Measurements from ENCODE around the gene POLR2A. TPM values are rescaled to one million over a fixed set of nuclear protein-coding genes. Genes with fewer than 3 reads are reported as not detected.

Gene POLR2A
- polyA plus RNA-seq, 4 donors, result 10.0 to 104 (median 20.8) TPM

DNA sequence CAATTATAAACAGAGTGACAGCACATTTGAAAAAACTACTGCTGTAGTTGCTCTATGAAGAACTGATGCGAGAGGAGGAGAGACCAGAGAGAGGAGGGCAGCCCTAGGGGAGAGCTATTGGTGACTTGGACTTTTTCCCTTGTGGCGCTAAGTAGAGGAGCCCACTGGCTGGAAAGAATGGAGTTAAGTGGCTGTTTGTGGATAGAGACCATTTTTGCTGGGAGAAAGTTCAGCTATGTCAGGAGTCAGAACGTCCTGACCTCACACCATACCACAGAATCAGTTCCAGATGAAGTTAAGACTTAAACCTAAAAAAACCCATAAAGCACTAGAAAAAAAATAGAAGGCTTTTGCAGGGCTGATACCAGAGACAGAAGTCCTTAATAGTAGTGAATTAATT is 2.0 kb downstream of the POLR2A start:
- peaks cover 6 to 56% (median 7%) of the 10 kb centered on the region in 3 donors for H3K4me1 ChIP-seq (ENCODE audit: control insufficient read depth in 3 of 3, insufficient read depth in 2 of 3, low read depth in 1 of 3, low read length in 2 of 3)
- peak in 1 of 2 donors; percentile 31 for DNase-seq
- H3K27me3 ChIP-seq (ENCODE audit: control insufficient read depth in 3 of 3, insufficient read depth in 3 of 3, low read length in 3 of 3), result no peaks in the 10 kb centered on the region
- no peaks in the 10 kb centered on the region for H3K9me3 ChIP-seq (ENCODE audit: control insufficient read depth in 2 of 2, insufficient read depth in 1 of 2, low read depth in 1 of 2, low read length in 1 of 2)
- no peak for FAIRE-seq
- H3K27ac ChIP-seq (ENCODE audit: low read depth in 1 of 3, low read length in 2 of 3), result peak overlapping the region in 2 of 3 donors; percentile 38 to 63
- H3K36me3 ChIP-seq (ENCODE audit: control insufficient read depth in 3 of 3, insufficient read depth in 2 of 3, low read depth in 1 of 3, low read length in 3 of 3), result peaks cover 0 to 22% (median 3%) of the 10 kb centered on the region in 3 donors
- H3K4me3 ChIP-seq (ENCODE audit: low read depth in 1 of 3, low read length in 3 of 3), result peak overlapping the region in 2 of 3 donors; percentile 83 to 94
- WGBS, 3 donors, result 27 to 34% (median 34%) methylated on average over 3 of the region's 3 CpGs

DNA sequence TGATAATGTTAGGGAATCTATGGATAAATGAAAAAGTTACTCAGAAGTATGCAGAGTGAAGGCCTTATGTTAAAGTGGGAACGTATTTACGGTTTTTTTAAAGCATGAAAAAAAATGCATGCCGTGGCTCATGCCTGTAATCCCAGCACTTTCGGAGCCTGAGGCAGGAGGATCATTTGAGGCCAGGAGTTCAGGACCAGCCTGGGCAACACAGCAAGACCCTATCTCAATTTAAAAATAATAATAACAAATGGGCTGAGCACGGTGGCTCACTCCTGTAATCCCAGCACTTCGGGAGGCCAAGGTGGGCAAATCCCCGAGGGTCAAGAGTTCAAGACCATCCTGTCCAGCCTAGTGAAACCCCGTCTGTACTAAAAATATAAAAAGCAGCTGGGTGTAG is 6.0 kb downstream of the POLR2A start:
- no peaks in the 10 kb centered on the region for H3K27me3 ChIP-seq (ENCODE audit: control insufficient read depth in 3 of 3, insufficient read depth in 3 of 3, low read length in 3 of 3)
- DNase-seq (no peak), FAIRE-seq (no peak)
- no peak overlapping the region for H3K4me3 ChIP-seq (ENCODE audit: low read depth in 1 of 3, low read length in 3 of 3)
- H3K4me1 ChIP-seq (ENCODE audit: control insufficient read depth in 3 of 3, insufficient read depth in 2 of 3, low read depth in 1 of 3, low read length in 2 of 3), result peaks cover 10 to 40% (median 16%) of the 10 kb centered on the region in 3 donors
- WGBS, 3 donors, result 70 to 80% (median 76%) methylated on average over 8 of the region's 8 CpGs
- peaks cover 0 to 45% (median 8%) of the 10 kb centered on the region in 3 donors for H3K36me3 ChIP-seq (ENCODE audit: control insufficient read depth in 3 of 3, insufficient read depth in 2 of 3, low read depth in 1 of 3, low read length in 3 of 3)
- H3K27ac ChIP-seq (ENCODE audit: low read depth in 1 of 3, low read length in 2 of 3), result no peak overlapping the region
- H3K9me3 ChIP-seq (ENCODE audit: control insufficient read depth in 2 of 2, insufficient read depth in 1 of 2, low read depth in 1 of 2, low read length in 1 of 2), result no peaks in the 10 kb centered on the region

GRCh38 chr17:7491583-7491982 is 7.4 kb downstream of the POLR2A start:
- no peak overlapping the region for H3K4me3 ChIP-seq (ENCODE audit: low read depth in 1 of 3, low read length in 3 of 3)
- peaks cover 6 to 57% (median 12%) of the 10 kb centered on the region in 3 donors for H3K36me3 ChIP-seq (ENCODE audit: control insufficient read depth in 3 of 3, insufficient read depth in 2 of 3, low read depth in 1 of 3, low read length in 3 of 3)
- no peaks in the 10 kb centered on the region for H3K27me3 ChIP-seq (ENCODE audit: control insufficient read depth in 3 of 3, insufficient read depth in 3 of 3, low read length in 3 of 3)
- H3K4me1 ChIP-seq (ENCODE audit: control insufficient read depth in 3 of 3, insufficient read depth in 2 of 3, low read depth in 1 of 3, low read length in 2 of 3), result peaks cover 10 to 31% (median 16%) of the 10 kb centered on the region in 3 donors
- H3K9me3 ChIP-seq (ENCODE audit: control insufficient read depth in 2 of 2, insufficient read depth in 1 of 2, low read depth in 1 of 2, low read length in 1 of 2), result no peaks in the 10 kb centered on the region
- WGBS, 3 donors, result 83 to 97% (median 89%) methylated on average over 1 of the region's 1 CpG
- DNase-seq, result peak; percentile 79 to 93
- H3K27ac ChIP-seq (ENCODE audit: low read depth in 1 of 3, low read length in 2 of 3), result peak overlapping the region in 2 of 3 donors; percentile 37 to 48
- FAIRE-seq, result no peak

GRCh38 chr17:7493941-7494340 is 9.8 kb downstream of the POLR2A start:
- no peak for FAIRE-seq

DNA sequence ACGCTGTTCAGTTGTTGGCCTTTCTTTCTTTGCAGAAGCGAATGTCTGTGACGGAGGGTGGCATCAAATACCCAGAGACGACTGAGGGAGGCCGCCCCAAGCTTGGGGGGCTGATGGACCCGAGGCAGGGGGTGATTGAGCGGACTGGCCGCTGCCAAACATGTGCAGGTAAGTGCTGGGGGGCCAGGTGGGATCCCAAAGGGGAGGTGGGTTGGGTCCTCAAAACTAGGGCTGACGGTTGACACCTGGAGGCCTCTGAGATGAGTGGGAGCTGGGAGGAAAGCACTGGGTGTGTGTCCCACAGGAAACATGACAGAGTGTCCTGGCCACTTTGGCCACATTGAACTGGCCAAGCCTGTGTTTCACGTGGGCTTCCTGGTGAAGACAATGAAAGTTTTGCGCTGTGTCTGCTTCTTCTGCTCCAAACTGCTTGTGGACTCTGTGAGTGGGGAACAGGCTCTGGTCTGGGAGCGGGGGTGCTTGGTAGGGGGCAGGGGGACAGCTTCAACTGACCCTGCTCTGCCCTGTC is 11.8 kb downstream of the POLR2A start:
- 89 to 95% (median 92%) methylated on average over 12 of the region's 12 CpGs for WGBS, 3 donors
- no peak overlapping the region for H3K4me3 ChIP-seq (ENCODE audit: low read depth in 1 of 3, low read length in 3 of 3)
- peaks cover 16 to 79% (median 21%) of the 10 kb centered on the region in 3 donors for H3K36me3 ChIP-seq (ENCODE audit: control insufficient read depth in 3 of 3, insufficient read depth in 2 of 3, low read depth in 1 of 3, low read length in 3 of 3)
- no peaks in the 10 kb centered on the region for H3K27me3 ChIP-seq (ENCODE audit: control insufficient read depth in 3 of 3, insufficient read depth in 3 of 3, low read length in 3 of 3)
- H3K9me3 ChIP-seq (ENCODE audit: control insufficient read depth in 2 of 2, insufficient read depth in 1 of 2, low read depth in 1 of 2, low read length in 1 of 2), result no peaks in the 10 kb centered on the region
- H3K4me1 ChIP-seq (ENCODE audit: control insufficient read depth in 3 of 3, insufficient read depth in 2 of 3, low read depth in 1 of 3, low read length in 2 of 3), result peaks cover 4 to 9% (median 8%) of the 10 kb centered on the region in 3 donors
- no peak for FAIRE-seq
- DNase-seq, result no peak
- no peak overlapping the region for H3K27ac ChIP-seq (ENCODE audit: low read depth in 1 of 3, low read length in 2 of 3)

More at GRCh38 chr17:7493941-7494340, 9.8 kb downstream of the POLR2A start:
- peaks cover 5 to 19% (median 12%) of the 10 kb centered on the region in 3 donors for H3K4me1 ChIP-seq (ENCODE audit: control insufficient read depth in 3 of 3, insufficient read depth in 2 of 3, low read depth in 1 of 3, low read length in 2 of 3)
- WGBS, 3 donors, result 37 to 76% (median 44%) methylated on average over 3 of the region's 3 CpGs
- peak in 1 of 2 donors; percentile 79 for DNase-seq
- peaks cover 11 to 70% (median 19%) of the 10 kb centered on the region in 3 donors for H3K36me3 ChIP-seq (ENCODE audit: control insufficient read depth in 3 of 3, insufficient read depth in 2 of 3, low read depth in 1 of 3, low read length in 3 of 3)
- H3K27me3 ChIP-seq (ENCODE audit: control insufficient read depth in 3 of 3, insufficient read depth in 3 of 3, low read length in 3 of 3), result no peaks in the 10 kb centered on the region
- no peak overlapping the region for H3K27ac ChIP-seq (ENCODE audit: low read depth in 1 of 3, low read length in 2 of 3)
- no peak overlapping the region for H3K4me3 ChIP-seq (ENCODE audit: low read depth in 1 of 3, low read length in 3 of 3)
- no peaks in the 10 kb centered on the region for H3K9me3 ChIP-seq (ENCODE audit: control insufficient read depth in 2 of 2, insufficient read depth in 1 of 2, low read depth in 1 of 2, low read length in 1 of 2)

- Histone ChIP-seq H3K4me1 (ENCODE audit: control insufficient read depth in 3 of 3, insufficient read depth in 2 of 3, low read depth in 1 of 3, low read length in 2 of 3) (peaks cover 4 to 9% (median 6%) of the 10 kb centered on the region in 3 donors), H3K27me3 (ENCODE audit: control insufficient read depth in 3 of 3, insufficient read depth in 3 of 3, low read length in 3 of 3) (no peaks in the 10 kb centered on the region), H3K4me3 (ENCODE audit: low read depth in 1 of 3, low read length in 3 of 3) (no peak overlapping the region), H3K36me3 (ENCODE audit: control insufficient read depth in 3 of 3, insufficient read depth in 2 of 3, low read depth in 1 of 3, low read length in 3 of 3) (peaks cover 23 to 80% (median 28%) of the 10 kb centered on the region in 3 donors), H3K9me3 (ENCODE audit: control insufficient read depth in 2 of 2, insufficient read depth in 1 of 2, low read depth in 1 of 2, low read length in 1 of 2) (no peaks in the 10 kb centered on the region), H3K27ac (ENCODE audit: low read depth in 1 of 3, low read length in 2 of 3) (no peak overlapping the region)
- FAIRE-seq (no peak), DNase-seq (no peak)
- WGBS, 3 donors, result 89 to 92% (median 91%) methylated on average over 20 of the region's 20 CpGs
Measured at GRCh38 chr17:7496470-7497183, 12.5 kb downstream of the POLR2A start.

DNA sequence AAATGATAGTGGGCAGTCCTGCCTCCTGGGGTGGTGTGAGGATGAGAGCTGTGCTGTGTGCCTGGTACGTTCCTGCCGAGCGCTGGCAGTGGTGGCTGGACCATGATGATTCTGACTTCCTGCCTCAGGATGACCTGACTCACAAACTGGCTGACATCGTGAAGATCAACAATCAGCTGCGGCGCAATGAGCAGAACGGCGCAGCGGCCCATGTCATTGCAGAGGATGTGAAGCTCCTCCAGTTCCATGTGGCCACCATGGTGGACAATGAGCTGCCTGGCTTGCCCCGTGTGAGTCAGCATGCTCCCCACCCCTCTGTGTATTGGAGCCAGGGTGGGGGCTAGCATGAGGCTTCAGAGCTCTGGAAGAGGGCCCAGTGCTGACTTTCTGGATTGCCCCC is 13.1 kb downstream of the POLR2A start:
- peaks cover 29 to 83% (median 29%) of the 10 kb centered on the region in 3 donors for H3K36me3 ChIP-seq (ENCODE audit: control insufficient read depth in 3 of 3, insufficient read depth in 2 of 3, low read depth in 1 of 3, low read length in 3 of 3)
- WGBS, 3 donors, result 87 to 98% (median 93%) methylated on average over 10 of the region's 10 CpGs

GRCh38 chr17:7497636-7498035 is 13.5 kb downstream of the POLR2A start:
- Histone ChIP-seq H3K9me3 (ENCODE audit: control insufficient read depth in 2 of 2, insufficient read depth in 1 of 2, low read depth in 1 of 2, low read length in 1 of 2) (no peaks in the 10 kb centered on the region), H3K4me3 (ENCODE audit: low read depth in 1 of 3, low read length in 3 of 3) (no peak overlapping the region), H3K4me1 (ENCODE audit: control insufficient read depth in 3 of 3, insufficient read depth in 2 of 3, low read depth in 1 of 3, low read length in 2 of 3) (peaks cover 0 to 5% (median 3%) of the 10 kb centered on the region in 3 donors), H3K36me3 (ENCODE audit: control insufficient read depth in 3 of 3, insufficient read depth in 2 of 3, low read depth in 1 of 3, low read length in 3 of 3) (peaks cover 32 to 83% (median 33%) of the 10 kb centered on the region in 3 donors), H3K27ac (ENCODE audit: low read depth in 1 of 3, low read length in 2 of 3) (no peak overlapping the region), H3K27me3 (ENCODE audit: control insufficient read depth in 3 of 3, insufficient read depth in 3 of 3, low read length in 3 of 3) (no peaks in the 10 kb centered on the region)
- DNase-seq (no peak), FAIRE-seq (no peak)
- 91 to 96% (median 92%) methylated on average over 14 of the region's 14 CpGs for WGBS, 3 donors

More for the DNA sequence above, 13.1 kb downstream of the POLR2A start:
- H3K9me3 ChIP-seq (ENCODE audit: control insufficient read depth in 2 of 2, insufficient read depth in 1 of 2, low read depth in 1 of 2, low read length in 1 of 2), result no peaks in the 10 kb centered on the region
- H3K4me1 ChIP-seq (ENCODE audit: control insufficient read depth in 3 of 3, insufficient read depth in 2 of 3, low read depth in 1 of 3, low read length in 2 of 3), result peaks cover under 1 to 7% (median 4%) of the 10 kb centered on the region in 3 donors
- DNase-seq, result no peak
- FAIRE-seq, result no peak
- H3K27ac ChIP-seq (ENCODE audit: low read depth in 1 of 3, low read length in 2 of 3), result no peak overlapping the region
- no peak overlapping the region for H3K4me3 ChIP-seq (ENCODE audit: low read depth in 1 of 3, low read length in 3 of 3)
- no peaks in the 10 kb centered on the region for H3K27me3 ChIP-seq (ENCODE audit: control insufficient read depth in 3 of 3, insufficient read depth in 3 of 3, low read length in 3 of 3)

Data from small intestine (tissue), 7 donors.